ENCODE results near the gene GCA. TPM values are rescaled to one million over a fixed set of nuclear protein-coding genes. Genes with fewer than 3 reads are reported as not detected.

GCA gene
- total RNA-seq, result 25.4 TPM

GRCh38 chr2:162343824-162344616, at the start of gene GCA:
TSS of gene GCA (plus strand) at chr2:162344132. CDS start at chr2:162344249, 117 bp downstream.

DNA sequence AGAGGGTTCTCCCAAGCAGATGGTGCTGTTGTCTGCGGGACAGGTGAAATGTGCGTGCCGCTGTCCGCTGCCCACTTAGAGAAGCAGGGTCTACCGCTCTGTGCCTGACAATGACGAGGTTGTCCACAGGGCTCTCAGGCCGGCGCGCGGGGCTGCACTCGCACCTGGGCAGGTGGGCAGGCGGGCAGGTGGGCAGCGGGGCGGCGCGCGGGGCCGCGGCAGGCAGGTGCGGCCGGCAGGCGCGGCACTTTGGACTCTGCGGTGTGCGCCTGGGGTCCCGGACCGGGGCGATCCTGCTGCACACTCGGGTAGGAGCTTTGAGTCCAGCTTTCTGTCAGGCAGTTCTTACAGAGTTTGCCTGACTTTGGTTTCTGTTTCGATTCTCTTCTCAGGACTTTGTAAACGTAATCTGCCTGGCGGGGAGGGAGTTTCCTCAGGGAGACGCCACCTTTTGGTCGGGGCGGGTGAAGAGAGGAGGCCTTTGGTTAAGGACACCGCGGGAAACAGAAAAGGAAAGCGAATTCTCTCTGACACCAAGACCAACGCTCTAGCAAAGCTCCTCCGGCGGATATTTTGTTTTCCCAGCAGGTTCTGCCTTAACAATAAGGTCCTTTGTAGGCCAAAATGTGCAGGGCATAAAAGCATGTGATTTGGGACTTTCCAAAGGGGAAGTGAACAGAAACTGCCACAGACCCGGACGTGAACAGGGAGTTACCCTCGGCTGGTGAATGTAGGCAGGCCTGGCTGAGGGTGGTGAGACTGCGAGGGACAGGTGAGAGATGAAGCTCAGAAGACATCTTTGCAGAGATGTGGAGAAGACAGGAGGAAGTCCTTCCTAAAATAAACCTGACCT, 25.4 kb upstream of the GCA start, which contains the start of gene IFIH1:
IFIH1 (minus strand) TSS at position 357 of the 853 bp plus-strand sequence. CDS start 377 bp downstream, outside the sequence.

Other genes with a start within 250 kb of the GCA start
- not detected for gene GCG, start 191.9 kb upstream of the GCA start, total RNA-seq
- 1.3 TPM for gene FAP, start 100.7 kb upstream of the GCA start, total RNA-seq
- gene IFIH1, start 25.4 kb upstream of the GCA start, total RNA-seq, result 2.2 TPM